Heart left ventricle (tissue), 16 donors: ENCODE data around the gene ETV4. TPM values are rescaled to one million over a fixed set of nuclear protein-coding genes. Genes with fewer than 3 reads are reported as not detected.

Experiments
- ATAC-seq, 4 donors: fragments of 200-7000 bp; cut with Tn5 transposase; one replicate each; pipeline ENCODE4 v1.9.1; 2020 to 2022; ENCODE audit warnings: moderate library complexity in 4 of 4, mild to moderate bottlenecking in 3 of 4, moderate number of reproducible peaks in 1 of 4
- DNase-seq, 5 donors: peaks; one replicate each; pipeline ENCODE4 v3.0.0-alpha.2; 2020
- H3K27ac ChIP-seq, 12 donors: fragments of 200-600 bp; sonication (generic) in 4 of 12; one replicate each; pipeline versions ENCODE4 v1.5.0 to v1.8.0; 2016 to 2022; ENCODE audit warnings: mild to moderate bottlenecking in 2 of 12
- H3K27me3 ChIP-seq, 9 donors: fragments of 200-600 bp; sonication (generic) in 2 of 9; one replicate each; pipeline versions ENCODE4 v1.5.1 to v1.8.0; 2016 to 2022; ENCODE audit warnings: mild to moderate bottlenecking in 3 of 9
- H3K36me3 ChIP-seq, 9 donors: fragments of 200-600 bp; sonication (generic) in 2 of 9; one replicate each; pipeline versions ENCODE4 v1.5.0 to v1.8.0; 2018 to 2022; ENCODE audit warnings: mild to moderate bottlenecking in 2 of 9
- H3K4me1 ChIP-seq, 12 donors: fragments of 200-600 bp; sonication (generic) in 4 of 12; one replicate each; pipeline versions ENCODE4 v1.5.0 to v1.8.0; 2016 to 2022; ENCODE audit warnings: mild to moderate bottlenecking in 3 of 12
- H3K4me3 ChIP-seq, 12 donors: fragments of 200-600 bp; sonication (generic) in 4 of 12; one replicate each; pipeline versions ENCODE4 v1.5.0 to v1.8.0; 2017 to 2022; ENCODE audit warnings: mild to moderate bottlenecking in 9 of 12, moderate library complexity in 4 of 12
- H3K9me3 ChIP-seq, 12 donors: fragments of 200-600 bp; sonication (generic) in 4 of 12; one replicate each; pipeline versions ENCODE4 v1.5.0 to v1.8.0; 2016 to 2022; ENCODE audit warnings: mild to moderate bottlenecking in 1 of 12
- CTCF ChIP-seq, 12 donors: fragments of 200-600 bp; sonication (generic) in 4 of 12; IDR thresholded peaks; one replicate each; pipeline versions ENCODE4 v1.5.0 to v1.8.0; 2018 to 2022; ENCODE audit warnings: antibody characterized with exemption in 12 of 12, mild to moderate bottlenecking in 5 of 12
- POLR2A ChIP-seq, 2 donors: fragments of 450-650 bp; IDR thresholded peaks; one replicate each; pipeline ENCODE4 v1.6.1; 2017; ENCODE audit warnings: antibody characterized with exemption in 2 of 2, mild to moderate bottlenecking in 2 of 2, moderate library complexity in 2 of 2
- WGBS, 4 donors: extraction: QIAGEN DNeasy Blood & Tissue Kit in 2 of 4; methylation state at CpG; one replicate each; pipeline versions ENCODE4 v1.1.5 to v1.1.7; 2013 to 2018; 5-methylcytosine and 5-hydroxymethylcytosine counted together
- intact Hi-C, 10 donors: fragments of 100-400 bp; cut with DNase I; formaldehyde crosslinking; loops; one replicate each; pipeline versions ENCODE4 v1.11.1 to v1.14.2; 2022
- polyA plus RNA-seq, 2 donors: library from polyadenylated mRNA; stranded (reverse); fragments of 200-250 nt; gene quantifications; one replicate each; pipeline ENCODE4 v1.2.3, GENCODE V29; 2013
- total RNA-seq, 9 donors: library from RNA; depleted of rRNA in 2 of 9; stranded (reverse); fragments of >200 nt in 2 of 9; fragmentation: NEBNext Ultra II Directional in 3 of 9; extraction: Animal tissue kit (Norgen Biotek cat#: 25700) in 3 of 9; gene quantifications; one replicate each; pipeline versions ENCODE4 v1.1.0 to v1.2.4, GENCODE V29; 2016 to 2023
- donor health status: ischemic (EF 13 %, LVEDD 7.1; RV severe dilation, severe dysfunction).
- donor health status: healthy with polysubstance abuse.
- donor health status: DM: no; HTN: yes; CAD: no.
- donor health status: DM: no; HTN: no; CAD: no.
- donor health status: ischemic (EF 25% LVEDD 6.9; RV normal size, moderate dysfunction).
- donor health status: ischemic (EF 25% LVEDD 5.7; RV mildly dilated, moderate dysfunction).
- donor health status: healthy.
- donor health status: DM: yes; HTN: yes; CAD: no.
- donor health status: ischemic (EF 35%, LVEDD 5.7; RV mildly dilated, moderate dysfunction).
- donor health status: nonischemic (EF 11% LVEDD 7.7; RV severe dilation, severe dysfunction).
- donor health status: DM: yes; HTN: yes; CAD: no.
- donor health status: PGD.
- donor health status: ischemic (EF 29% LVEDD 5.4; RV normal size, mild dysfunction).
- donor health status: nonischemic (EF 23%, LVEDD 6.1; RV moderate dilation, normal function).

ETV4 gene
- total and polyA plus RNA-seq, 11 donors: 0.30 to 1.7 (median 0.74) TPM

DNA sequence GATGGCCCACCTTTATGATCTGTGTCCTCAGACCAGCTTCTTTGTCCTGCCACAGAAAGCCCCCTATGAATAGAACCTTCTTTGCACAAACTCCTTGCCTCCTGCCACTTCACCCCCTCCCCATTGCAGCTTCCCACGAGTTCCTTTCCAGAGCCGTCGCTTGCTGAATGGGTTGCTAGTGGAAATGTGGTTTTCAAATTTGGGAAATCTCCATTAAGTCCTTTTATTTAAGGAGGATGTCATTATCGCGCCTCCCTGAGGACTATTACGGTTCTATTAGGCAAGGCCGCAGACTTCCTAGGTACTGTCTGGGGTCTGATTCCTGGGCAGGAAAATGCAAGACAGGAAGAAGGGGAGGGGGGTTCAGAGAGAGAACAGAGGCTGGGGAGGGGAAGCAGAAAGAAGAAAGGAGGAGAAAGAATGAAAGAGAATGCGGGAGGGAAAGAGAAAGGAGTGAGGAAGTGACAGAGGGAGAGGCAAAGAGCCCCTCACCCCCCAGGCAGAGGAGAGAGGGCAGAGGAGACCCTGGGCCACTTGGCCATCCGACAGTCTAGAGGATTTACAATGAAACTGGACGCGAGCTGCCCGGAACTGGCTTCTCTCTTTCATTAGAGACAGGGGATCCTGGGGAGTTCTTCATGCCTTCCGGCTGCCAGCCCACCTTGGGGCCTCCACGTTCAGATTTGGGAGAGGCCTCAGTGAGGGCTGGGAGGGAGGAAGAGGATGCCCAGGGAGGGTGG lies 31.7 kb upstream of the ETV4 start:
- Histone ChIP-seq H3K9me3 (no peaks in the 10 kb centered on the region), H3K27me3 (no peaks in the 10 kb centered on the region), H3K36me3 (no peaks in the 10 kb centered on the region), H3K4me3 (no peak overlapping the region), H3K27ac (peak overlapping the region in 10 of 12 donors; percentile 25 to 77 (median 70)), H3K4me1 (peaks cover 0 to 57% (median 40%) of the 10 kb centered on the region in 12 donors)
- DNase-seq (no peak), ATAC-seq (no peak)
- 51 to 68% (median 59%) methylated on average over 14 of the region's 14 CpGs for WGBS, 4 donors
- TF ChIP-seq CTCF (IDR thresholded peaks at IDR 0.05) (no peak), POLR2A (IDR thresholded peaks at IDR 0.05) (no peak)
- intact Hi-C loops: loop anchor here (1.0 to 10.0 kb wide), 7 partner anchors 69 to 187 kb away; partner anchors contain the start of gene SOST (in 3 of the 10)

- H3K27me3 ChIP-seq: no peaks in the 10 kb centered on the region
- intact Hi-C loops: loop anchor here (1.0 to 10.0 kb wide), 8 partner anchors 97 to 188 kb away; partner anchors contain the start of gene SOST (in 3 of the 10)
- H3K4me1 ChIP-seq: peaks cover 0 to 52% (median 37%) of the 10 kb centered on the region in 12 donors
- ATAC-seq (peak; percentile 75 to 85 (median 79)), DNase-seq (peak; percentile 62 to 79 (median 68))
- no peaks in the 10 kb centered on the region for H3K9me3 ChIP-seq
- TF ChIP-seq CTCF (IDR thresholded peaks at IDR 0.05) (peak; percentile 88 to 99 (median 92)), POLR2A (IDR thresholded peaks at IDR 0.05) (no peak)
- H3K36me3 ChIP-seq: no peaks in the 10 kb centered on the region
- no peak overlapping the region for H3K4me3 ChIP-seq
- 15 to 18% (median 16%) methylated on average over 10 of the region's 10 CpGs for WGBS, 4 donors
- peak overlapping the region in 2 of 12 donors; percentile 70 to 75 for H3K27ac ChIP-seq
Measured at GRCh38 chr17:43576563-43577229, 30.6 kb upstream of the ETV4 start.

DNA sequence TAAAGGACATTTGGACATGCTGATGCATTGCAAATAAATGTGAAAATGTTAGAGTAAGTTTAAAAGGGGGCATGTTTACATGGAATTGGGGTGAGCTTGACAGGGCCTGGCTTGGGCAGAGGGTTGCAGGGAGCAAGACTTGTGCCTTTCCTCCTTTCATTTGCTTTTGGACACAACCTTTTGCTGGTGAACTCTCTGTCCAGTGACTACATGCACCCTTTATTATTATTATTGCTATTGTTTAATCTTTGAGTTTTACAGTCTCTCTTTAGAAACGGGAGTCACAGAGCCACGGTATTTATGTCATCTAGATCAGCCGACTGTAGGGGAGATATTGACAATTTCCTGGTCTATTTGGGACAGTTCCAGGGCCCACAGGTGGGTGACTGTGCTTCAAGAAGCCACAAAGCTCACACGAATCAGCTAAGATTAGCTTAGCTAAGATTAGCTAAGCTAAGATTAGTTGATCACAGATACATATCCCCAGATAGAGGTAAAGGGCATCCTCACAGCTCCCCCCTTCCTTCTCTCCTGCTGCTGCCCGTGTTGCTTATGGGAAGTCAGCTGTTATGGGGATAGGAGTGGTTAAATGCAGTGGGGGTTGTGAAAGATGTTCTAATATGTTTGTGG lies 28.9 kb upstream of the ETV4 start:
- Histone ChIP-seq H3K27me3 (no peaks in the 10 kb centered on the region), H3K27ac (no peak overlapping the region), H3K9me3 (no peaks in the 10 kb centered on the region), H3K4me3 (no peak overlapping the region), H3K4me1 (peaks cover 0 to 37% (median 28%) of the 10 kb centered on the region in 12 donors), H3K36me3 (no peaks in the 10 kb centered on the region)
- 45 to 47% (median 46%) methylated on average over 5 of the region's 5 CpGs for WGBS, 4 donors
- no peak for DNase-seq
- no peak for ATAC-seq
- intact Hi-C loops: loop anchor here (1.0 to 10.0 kb wide), 7 partner anchors 53 to 190 kb away; partner anchors contain the start of gene SOST (in 3 of the 10)
- TF ChIP-seq CTCF (IDR thresholded peaks at IDR 0.05) (no peak), POLR2A (IDR thresholded peaks at IDR 0.05) (no peak)
